ENCODE results near the gene CNTNAP5. TPM values are rescaled to one million over a fixed set of nuclear protein-coding genes. Genes with fewer than 3 reads are reported as not detected.

CNTNAP5 gene
- total RNA-seq, 3 donors from 2014 or later (not counting 1 experiment from before 2014, with no cell fraction given), result not detected

DNA sequence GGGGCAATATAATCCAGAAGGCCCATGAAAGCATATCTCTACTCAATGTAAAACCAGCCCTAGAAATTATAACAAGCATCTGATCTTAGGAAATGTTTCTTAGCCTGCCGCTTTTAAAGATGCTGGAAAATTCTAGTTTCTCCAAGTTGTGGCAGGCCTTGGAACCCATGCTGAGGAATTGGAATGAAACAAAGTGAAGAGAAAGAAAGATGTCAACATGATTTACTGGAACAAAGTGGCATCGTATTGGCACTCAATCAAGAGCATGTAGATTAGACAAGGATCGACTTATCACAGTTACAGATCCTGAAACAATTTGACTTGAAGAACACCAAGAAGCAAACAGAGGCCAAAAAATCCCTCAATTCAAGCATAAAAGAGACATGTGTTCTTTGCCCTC lies 28.7 kb downstream of the CNTNAP5 start:
- Histone ChIP-seq H3K27me3 (ENCODE audit: control insufficient read depth, insufficient read depth, low read length) (no peaks in the 10 kb centered on the region), H3K9me3 (ENCODE audit: control insufficient read depth, insufficient read depth, low read length) (no peaks in the 10 kb centered on the region), H3K4me1 (ENCODE audit: control insufficient read depth, insufficient read depth, low read length) (no peaks in the 10 kb centered on the region), H3K4me3 (ENCODE audit: low read length) (no peak overlapping the region), H3K36me3 (ENCODE audit: control insufficient read depth, insufficient read depth, low read length) (no peaks in the 10 kb centered on the region), H3K27ac (ENCODE audit: low read length) (no peak overlapping the region)
- Mint-ChIP-seq H3K27ac (no peak overlapping the region), H3K4me1 (no peaks in the 10 kb centered on the region), H3K36me3 (no peaks in the 10 kb centered on the region), H3K27me3 (ENCODE audit: low read depth in 2 of 2) (no peaks in the 10 kb centered on the region), H3K9me3 (peaks cover 4 to 11% of the 10 kb centered on the region in 2 donors), H3K4me3 (no peak overlapping the region)
- 88% methylated on average over 3 of the region's 3 CpGs for WGBS (ENCODE audit: insufficient coverage)
- intact Hi-C loops (cut with micrococcal nuclease), result loop anchor here (1.0 kb wide), 1 partner anchor 8 kb away; no protein-coding TSS in a partner anchor
- TF ChIP-seq, protein P1, sequence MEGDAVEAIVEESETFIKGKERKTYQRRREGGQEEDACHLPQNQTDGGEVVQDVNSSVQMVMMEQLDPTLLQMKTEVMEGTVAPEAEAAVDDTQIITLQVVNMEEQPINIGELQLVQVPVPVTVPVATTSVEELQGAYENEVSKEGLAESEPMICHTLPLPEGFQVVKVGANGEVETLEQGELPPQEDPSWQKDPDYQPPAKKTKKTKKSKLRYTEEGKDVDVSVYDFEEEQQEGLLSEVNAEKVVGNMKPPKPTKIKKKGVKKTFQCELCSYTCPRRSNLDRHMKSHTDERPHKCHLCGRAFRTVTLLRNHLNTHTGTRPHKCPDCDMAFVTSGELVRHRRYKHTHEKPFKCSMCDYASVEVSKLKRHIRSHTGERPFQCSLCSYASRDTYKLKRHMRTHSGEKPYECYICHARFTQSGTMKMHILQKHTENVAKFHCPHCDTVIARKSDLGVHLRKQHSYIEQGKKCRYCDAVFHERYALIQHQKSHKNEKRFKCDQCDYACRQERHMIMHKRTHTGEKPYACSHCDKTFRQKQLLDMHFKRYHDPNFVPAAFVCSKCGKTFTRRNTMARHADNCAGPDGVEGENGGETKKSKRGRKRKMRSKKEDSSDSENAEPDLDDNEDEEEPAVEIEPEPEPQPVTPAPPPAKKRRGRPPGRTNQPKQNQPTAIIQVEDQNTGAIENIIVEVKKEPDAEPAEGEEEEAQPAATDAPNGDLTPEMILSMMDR (IDR thresholded peaks at IDR 0.05), result no peak
- no peak for DNase-seq
- no peak for ATAC-seq

GRCh38 chr2:124063596-124063995 lies 38.5 kb downstream of the CNTNAP5 start:
- Mint-ChIP-seq H3K4me1 (no peaks in the 10 kb centered on the region), H3K27ac (no peak overlapping the region), H3K27me3 (ENCODE audit: low read depth in 2 of 2) (no peaks in the 10 kb centered on the region), H3K9me3 (peaks cover 6 to 10% of the 10 kb centered on the region in 2 donors), H3K4me3 (no peak overlapping the region), H3K36me3 (no peaks in the 10 kb centered on the region)
- H3K4me1 ChIP-seq (ENCODE audit: control insufficient read depth, insufficient read depth, low read length), result no peaks in the 10 kb centered on the region
- no peaks in the 10 kb centered on the region for H3K27me3 ChIP-seq (ENCODE audit: control insufficient read depth, insufficient read depth, low read length)
- 74% methylated on average over 1 of the region's 2 CpGs for WGBS (ENCODE audit: insufficient coverage)
- H3K27ac ChIP-seq (ENCODE audit: low read length), result no peak overlapping the region
- no peaks in the 10 kb centered on the region for H3K9me3 ChIP-seq (ENCODE audit: control insufficient read depth, insufficient read depth, low read length)
- TF ChIP-seq, protein P1 (IDR thresholded peaks at IDR 0.05), result no peak
- DNase-seq (no peak), ATAC-seq (no peak)
- no peaks in the 10 kb centered on the region for H3K36me3 ChIP-seq (ENCODE audit: control insufficient read depth, insufficient read depth, low read length)
- H3K4me3 ChIP-seq (ENCODE audit: low read length), result no peak overlapping the region
- intact Hi-C loops (cut with micrococcal nuclease), result no loop called here

- H3K27me3 Mint-ChIP-seq (ENCODE audit: low read depth in 2 of 2), result no peaks in the 10 kb centered on the region
- H3K4me1 Mint-ChIP-seq, result no peaks in the 10 kb centered on the region
- Histone ChIP-seq H3K27me3 (ENCODE audit: control insufficient read depth, insufficient read depth, low read length) (no peaks in the 10 kb centered on the region), H3K4me3 (ENCODE audit: low read length) (no peak overlapping the region), H3K9me3 (ENCODE audit: control insufficient read depth, insufficient read depth, low read length) (peaks cover 6% of the 10 kb centered on the region), H3K36me3 (ENCODE audit: control insufficient read depth, insufficient read depth, low read length) (no peaks in the 10 kb centered on the region), H3K27ac (ENCODE audit: low read length) (no peak overlapping the region), H3K4me1 (ENCODE audit: control insufficient read depth, insufficient read depth, low read length) (no peaks in the 10 kb centered on the region)
- H3K27ac Mint-ChIP-seq, result no peak overlapping the region
- 69% methylated on average over 4 of the region's 4 CpGs for WGBS (ENCODE audit: insufficient coverage)
- TF ChIP-seq, protein P1 (IDR thresholded peaks at IDR 0.05), result no peak
- no peak for ATAC-seq
- H3K4me3 Mint-ChIP-seq, result no peak overlapping the region
- no peak for DNase-seq
- intact Hi-C loops (cut with micrococcal nuclease), result no loop called here
- H3K9me3 Mint-ChIP-seq, result peaks cover 10 to 14% of the 10 kb centered on the region in 2 donors
- H3K36me3 Mint-ChIP-seq, result no peaks in the 10 kb centered on the region
Observed at GRCh38 chr2:124065636-124066035, 40.5 kb downstream of the CNTNAP5 start.

DNA sequence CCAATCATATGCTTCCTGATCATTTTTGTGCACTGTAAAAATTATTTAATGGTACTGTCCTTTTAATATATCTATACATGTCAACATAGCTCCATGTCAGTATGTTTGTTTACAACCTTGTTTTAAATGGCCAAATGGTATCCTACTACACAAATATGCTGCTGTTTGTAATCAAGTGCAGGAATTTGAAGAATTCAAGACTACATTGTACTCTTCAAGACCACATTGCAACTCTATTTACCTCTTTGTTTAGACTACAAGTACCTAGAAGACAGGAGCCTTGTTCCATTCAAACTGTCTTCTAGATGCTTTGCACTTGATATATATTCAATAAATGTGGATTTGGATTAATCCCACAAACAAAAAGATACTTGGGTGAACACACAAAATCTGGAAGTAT lies 41.7 kb downstream of the CNTNAP5 start:
- intact Hi-C loops (cut with micrococcal nuclease), result no loop called here
- Histone ChIP-seq H3K27me3 (ENCODE audit: control insufficient read depth, insufficient read depth, low read length) (no peaks in the 10 kb centered on the region), H3K27ac (ENCODE audit: low read length) (no peak overlapping the region), H3K4me3 (ENCODE audit: low read length) (no peak overlapping the region), H3K9me3 (ENCODE audit: control insufficient read depth, insufficient read depth, low read length) (peaks cover 6% of the 10 kb centered on the region), H3K4me1 (ENCODE audit: control insufficient read depth, insufficient read depth, low read length) (no peaks in the 10 kb centered on the region), H3K36me3 (ENCODE audit: control insufficient read depth, insufficient read depth, low read length) (no peaks in the 10 kb centered on the region)
- Mint-ChIP-seq H3K4me3 (no peak overlapping the region), H3K4me1 (no peaks in the 10 kb centered on the region), H3K27ac (no peak overlapping the region), H3K36me3 (no peaks in the 10 kb centered on the region), H3K9me3 (peaks cover 17 to 18% of the 10 kb centered on the region in 2 donors), H3K27me3 (ENCODE audit: low read depth in 2 of 2) (no peaks in the 10 kb centered on the region)
- DNase-seq (no peak), ATAC-seq (no peak)
- TF ChIP-seq, protein P1 (IDR thresholded peaks at IDR 0.05), result no peak

All from natural killer cell (primary cell).